NCI-H1436 (cell line): ENCODE results near the gene ABHD4.
A peak's percentile ranks its signal among the peaks of the same experiment; 100 is the strongest.
"Not testable (repeated sequence)": the region's sequence is repeated elsewhere in the genome, so short reads cannot be mapped to it uniquely, and the experiment has no call there.

Source experiments
- DNase-seq: peaks from one replicate; lab custom pipeline; 2025; lab: John Stamatoyannopoulos, UW

Gene ABHD4

GRCh38 chr14:22598099-22598895 lies at the start of gene ABHD4:
Gene ABHD4 (plus strand): TSS chr14:22598300. CDS start chr14:22598307, 7 bp downstream.
- DNase-seq, result peak; percentile 7

GRCh38 chr14:22549324-22549962 lies 48.7 kb upstream of the ABHD4 start:
- DNase-seq, result no peak

GRCh38 chr14:22549981-22550673 lies 48.0 kb upstream of the ABHD4 start:
- no peak for DNase-seq

GRCh38 chr14:22551605-22551997 lies 46.5 kb upstream of the ABHD4 start:
- DNase-seq, result no peak

- DNase-seq, result no peak
Measured at GRCh38 chr14:22552001-22552826, 45.9 kb upstream of the ABHD4 start.

- DNase-seq, result no peak
Measured at GRCh38 chr14:22552827-22553076, 45.3 kb upstream of the ABHD4 start.

- DNase-seq, result no peak
Measured at GRCh38 chr14:22553445-22553844, 44.7 kb upstream of the ABHD4 start.

- DNase-seq, result not testable (repeated sequence)
Measured at GRCh38 chr14:22553861-22554497, 44.1 kb upstream of the ABHD4 start.

- DNase-seq, result no peak
Measured at GRCh38 chr14:22554498-22555383, 43.4 kb upstream of the ABHD4 start.

GRCh38 chr14:22555384-22556011 lies 42.6 kb upstream of the ABHD4 start:
- no peak for DNase-seq

- DNase-seq, result no peak
Measured at GRCh38 chr14:22556021-22556989, 41.8 kb upstream of the ABHD4 start.

- DNase-seq, result peak; percentile 46
Measured at GRCh38 chr14:22556990-22557623, 41.0 kb upstream of the ABHD4 start.

GRCh38 chr14:22557846-22558220 lies 40.3 kb upstream of the ABHD4 start:
- DNase-seq, result no peak

- no peak for DNase-seq
Measured at GRCh38 chr14:22558221-22558913, 39.7 kb upstream of the ABHD4 start.

- no peak for DNase-seq
Measured at GRCh38 chr14:22559041-22559440, 39.1 kb upstream of the ABHD4 start.

- no peak for DNase-seq
Measured at GRCh38 chr14:22560662-22561365, 37.3 kb upstream of the ABHD4 start.

GRCh38 chr14:22561366-22561660 lies 36.8 kb upstream of the ABHD4 start:
- no peak for DNase-seq
